HG03558 (cell line): ENCODE data around the gene BICDL2.

Experiments
- ATAC-seq: cut with Tn5 transposase; IDR thresholded peaks from one replicate; pipeline ENCODE4 v1.9.1; 2021; ENCODE audit warnings: moderate number of reproducible peaks; ENCODE audit not compliant: unreplicated experiment; ENCODE audit errors: extremely low read depth

The BICDL2 gene

GRCh38 chr16:3049921-3050481 lies 13.3 kb upstream of the BICDL2 start:
- ATAC-seq: no peak

DNA sequence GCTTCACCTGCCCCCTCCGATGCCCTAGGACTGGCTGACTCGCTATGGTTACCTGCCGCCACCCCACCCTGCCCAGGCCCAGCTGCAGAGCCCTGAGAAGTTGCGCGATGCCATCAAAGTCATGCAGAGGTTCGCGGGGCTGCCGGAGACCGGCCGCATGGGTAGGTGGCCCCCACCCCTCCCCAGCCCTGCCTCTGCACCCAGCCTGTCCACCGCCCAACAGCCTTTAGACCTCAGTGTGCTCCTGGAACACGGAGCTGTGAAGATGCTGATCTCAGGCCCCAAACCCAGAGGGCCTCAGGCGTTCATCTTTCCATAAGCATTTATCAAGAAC lies 10.6 kb upstream of the BICDL2 start:
- no peak for ATAC-seq

- no peak for ATAC-seq
These were observed 10.1 kb upstream of the BICDL2 start for GRCh38 chr16:3046641-3047386.

GRCh38 chr16:3045758-3046640 lies 9.3 kb upstream of the BICDL2 start, which contains the start of gene MMP25:
Gene MMP25, plus strand, starts transcription at chr16:3046561. Its CDS starts 357 bp downstream, at chr16:3046918.
- no peak for ATAC-seq

- ATAC-seq: no peak
These were observed 8.0 kb upstream of the BICDL2 start for GRCh38 chr16:3044708-3045107.

DNA sequence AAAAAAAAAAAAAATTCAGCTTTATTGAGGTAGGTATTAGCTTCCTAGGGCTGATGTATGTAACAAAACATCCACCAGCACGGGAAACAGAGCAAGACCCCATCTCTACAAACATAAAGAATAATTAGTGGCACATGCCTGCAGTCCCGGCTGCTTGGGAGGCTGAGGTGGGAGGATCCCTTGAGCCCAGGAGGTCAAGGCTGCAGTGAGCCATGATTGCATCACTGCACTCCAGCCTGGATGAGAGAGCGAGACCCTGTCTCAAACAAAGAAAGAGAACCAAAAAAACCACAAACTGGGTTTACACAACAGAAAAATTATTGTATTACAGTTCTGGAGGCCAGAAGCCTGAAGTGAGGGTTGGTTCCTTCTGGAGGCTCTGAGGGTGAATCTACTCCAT lies 5.6 kb upstream of the BICDL2 start:
- ATAC-seq: no peak

DNA sequence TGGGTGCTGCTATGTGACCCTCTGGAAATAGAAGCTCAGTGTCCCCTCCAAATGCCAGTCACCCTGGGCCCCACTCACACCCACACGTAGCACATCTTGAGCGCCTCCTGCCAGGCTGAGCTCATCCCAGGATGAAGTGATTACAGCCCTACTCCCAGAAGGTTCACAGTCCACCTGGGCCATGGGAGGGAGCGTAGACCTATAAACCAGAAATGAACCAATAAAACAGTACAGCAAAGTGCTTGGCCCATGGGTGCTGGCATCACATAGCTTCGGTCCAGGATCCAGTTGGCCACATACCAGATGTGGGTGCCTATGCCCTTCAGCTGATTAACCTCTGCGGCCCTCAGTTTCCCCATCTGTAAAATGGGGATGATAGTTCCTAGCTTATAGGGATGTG lies 2.2 kb upstream of the BICDL2 start:
- ATAC-seq: no peak

DNA sequence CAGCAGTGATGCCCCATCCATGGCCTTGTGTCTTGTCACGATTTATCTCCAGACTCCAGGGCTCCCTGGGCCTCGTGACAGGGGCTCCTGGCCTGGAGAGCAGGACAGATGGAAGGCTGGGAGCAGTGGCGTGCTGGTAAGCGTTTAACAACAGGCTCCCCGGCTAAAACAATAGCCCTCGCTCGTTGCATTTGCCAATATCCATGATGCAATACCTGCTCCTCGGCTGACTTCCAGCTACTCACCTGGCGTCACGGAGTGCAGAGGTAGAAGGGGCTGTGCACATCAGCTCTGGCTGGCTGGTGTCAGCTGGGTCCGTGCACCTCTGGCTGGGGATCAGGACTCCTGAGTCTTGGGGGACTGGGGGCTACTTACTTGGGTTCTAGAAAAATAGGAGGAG lies 1.5 kb upstream of the BICDL2 start:
- ATAC-seq: no peak

DNA sequence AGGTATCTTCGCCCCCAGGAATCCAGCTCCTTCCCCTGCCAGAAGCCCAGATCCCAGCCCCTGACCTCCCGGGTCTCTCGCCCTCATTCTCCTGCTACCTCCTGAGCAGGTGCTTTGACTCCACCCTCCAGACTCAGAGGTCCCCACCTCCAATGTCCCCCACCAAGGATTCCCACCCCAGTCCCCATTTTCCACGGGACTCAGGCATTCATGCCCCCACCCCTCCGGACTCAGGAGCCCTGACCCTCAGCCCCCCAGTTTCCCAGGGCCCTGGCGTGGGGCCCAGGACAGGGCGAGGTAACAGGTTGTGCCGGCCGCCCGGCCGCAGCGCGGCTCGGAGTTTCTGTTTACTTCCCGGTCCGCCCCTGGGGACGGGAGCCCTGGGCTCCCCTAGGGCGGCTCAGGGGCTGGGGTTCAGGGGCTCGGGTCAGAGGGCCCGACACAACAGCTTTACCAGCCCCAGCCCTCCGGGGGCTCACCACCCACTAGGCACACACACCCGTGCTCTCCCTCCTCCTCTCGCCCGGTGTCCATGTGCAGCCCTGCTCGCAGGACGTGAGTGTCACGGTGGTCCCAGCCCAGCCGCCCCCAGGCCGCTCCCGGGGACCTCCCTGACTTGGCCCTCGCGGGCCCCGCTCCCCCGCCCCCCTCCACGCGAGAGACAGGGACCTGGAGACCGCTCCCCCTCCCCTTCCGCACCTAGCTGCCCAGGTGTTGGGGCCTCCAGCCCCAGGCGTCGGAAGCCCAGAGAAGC lies 595 bp downstream of the BICDL2 start:
- no peak for ATAC-seq

DNA sequence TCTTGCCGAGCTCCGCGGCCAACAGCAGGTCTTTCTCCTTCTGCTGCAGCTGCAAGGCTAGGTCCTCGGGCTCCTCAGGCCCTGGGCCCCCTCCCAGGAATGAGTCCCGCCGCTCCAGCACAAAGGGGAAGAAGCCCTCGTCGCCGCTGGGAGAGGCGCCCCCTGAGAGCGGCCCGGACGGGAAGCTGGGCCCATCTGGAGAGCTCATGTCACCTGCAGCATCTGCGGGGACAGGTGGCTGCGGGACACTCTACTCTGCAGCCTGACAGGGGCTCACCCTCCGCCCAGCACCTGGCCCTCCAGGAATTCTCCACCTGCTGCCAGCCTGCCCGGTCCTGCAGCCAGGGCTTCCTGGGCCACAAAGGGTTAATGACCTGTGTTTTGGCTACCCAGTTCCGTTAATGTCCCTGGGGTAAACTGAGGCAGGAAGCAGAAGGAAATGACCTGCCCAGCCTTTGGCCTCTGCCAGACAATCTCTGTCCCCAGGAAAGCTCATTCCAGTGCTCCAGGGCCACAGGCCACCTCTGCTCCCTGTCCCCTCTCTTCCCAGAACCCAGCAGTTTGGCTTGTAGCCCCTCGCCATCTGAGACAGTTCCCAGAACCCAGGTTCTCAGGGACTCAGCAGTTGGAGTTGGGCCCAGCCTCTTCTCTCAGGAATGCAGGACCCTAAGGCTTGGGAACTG lies 1.3 kb downstream of the BICDL2 start:
- ATAC-seq: no peak

- no peak for ATAC-seq
These were observed 4.1 kb downstream of the BICDL2 start for GRCh38 chr16:3032624-3033023.

GRCh38 chr16:3030222-3031212 lies 6.2 kb downstream of the BICDL2 start:
- ATAC-seq: no peak

DNA sequence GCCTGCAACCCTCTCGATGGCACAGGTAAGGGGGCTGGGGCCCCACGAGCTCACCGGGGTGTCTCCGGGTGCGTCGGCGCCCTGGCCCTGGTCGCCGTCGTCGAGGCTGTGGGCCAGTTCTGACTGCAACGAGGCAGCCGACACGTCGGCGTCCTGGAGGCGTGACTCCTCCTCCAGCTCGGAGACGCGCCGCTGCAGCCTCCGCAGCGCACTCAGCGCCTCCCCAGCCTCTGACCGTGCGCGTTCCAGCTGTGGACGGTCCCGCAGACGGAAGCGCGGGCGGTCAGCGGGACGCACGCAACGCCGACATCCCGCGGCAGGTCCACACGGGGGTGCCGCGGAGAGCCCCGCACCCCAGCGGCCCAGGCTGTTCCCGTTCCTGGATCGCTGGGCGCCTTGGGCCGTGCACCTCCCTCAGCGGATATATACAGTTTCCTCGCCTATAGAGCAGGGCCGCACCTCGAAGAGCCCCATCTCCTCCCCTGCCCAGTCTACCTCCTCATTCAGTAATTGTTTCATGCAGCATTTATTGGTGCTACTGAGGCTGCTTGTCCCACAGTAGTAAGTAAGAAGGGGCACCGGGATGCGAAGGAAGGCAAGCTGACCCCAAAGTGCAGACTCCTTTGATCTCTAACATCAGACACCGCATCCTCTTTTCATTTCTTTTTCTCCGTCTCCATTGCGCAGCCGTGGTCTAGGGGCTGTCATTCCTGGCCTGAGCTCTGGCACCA lies 7.1 kb downstream of the BICDL2 start:
- ATAC-seq: no peak

GRCh38 chr16:3028716-3029319 lies 7.9 kb downstream of the BICDL2 start:
- ATAC-seq: no peak

DNA sequence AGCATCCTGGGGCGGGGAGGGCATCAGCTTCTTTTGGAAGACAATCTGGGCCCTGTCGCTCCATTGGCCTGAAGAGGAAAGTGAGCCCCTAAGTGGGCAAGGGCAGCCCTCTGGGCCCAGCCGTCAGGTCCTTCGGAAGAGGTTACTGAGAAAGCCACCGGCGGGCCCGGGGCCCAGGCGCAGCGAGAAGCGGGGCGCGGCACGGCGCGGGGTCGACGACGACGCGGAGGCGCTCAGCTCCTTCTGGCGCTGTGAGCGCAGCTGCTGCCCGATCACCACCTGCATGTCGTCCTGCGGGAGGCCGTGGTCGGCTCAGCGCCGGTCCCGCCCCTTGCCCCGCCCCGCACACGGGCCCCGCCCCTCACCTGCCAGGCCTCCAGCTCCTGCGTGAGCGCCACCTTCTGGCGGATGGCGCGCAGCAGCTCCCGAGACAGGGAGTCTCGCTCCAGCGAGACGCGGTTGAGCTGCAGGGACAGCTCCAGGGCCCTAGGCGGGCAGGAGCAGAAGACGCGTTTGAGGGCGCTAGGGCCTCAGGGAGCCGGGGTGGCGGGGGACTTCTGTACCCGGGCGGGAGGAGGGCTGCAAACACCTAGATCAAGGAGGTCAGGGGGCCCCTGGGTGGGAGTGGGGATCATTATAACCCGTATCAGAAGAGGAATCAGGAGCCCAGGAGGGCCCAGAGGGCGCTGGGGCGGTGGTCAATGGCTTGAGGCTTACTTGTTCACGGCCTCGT lies 8.6 kb downstream of the BICDL2 start:
- no peak for ATAC-seq

GRCh38 chr16:3027489-3027795 lies 9.3 kb downstream of the BICDL2 start:
- no peak for ATAC-seq
